HG03432 (cell line): ENCODE data around the gene FBP2.
"Not testable (repeated sequence)": the region's sequence is repeated elsewhere in the genome, so short reads cannot be mapped to it uniquely, and the experiment has no call there.

ENCODE experiments used
- ATAC-seq: cut with Tn5 transposase; IDR thresholded peaks from one replicate; pipeline ENCODE4 v1.9.1; 2021; ENCODE audit warnings: mild to moderate bottlenecking, moderate library complexity; ENCODE audit not compliant: unreplicated experiment

The FBP2 gene

DNA sequence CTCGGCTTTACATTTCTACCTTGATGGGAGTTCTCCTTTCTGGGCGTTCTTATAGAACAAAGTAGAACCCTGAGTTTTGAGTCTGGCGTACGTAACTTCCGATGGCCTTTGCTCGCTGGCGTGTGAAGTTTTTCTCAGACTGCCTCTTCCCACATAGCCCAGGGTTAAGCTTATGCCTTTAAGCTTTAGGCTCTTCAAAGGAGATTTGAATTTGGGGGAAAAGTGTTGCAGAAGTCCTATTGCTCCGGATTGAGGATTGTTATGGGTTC lies 13.7 kb upstream of the FBP2 start:
- no peak for ATAC-seq

GRCh38 chr9:94606646-94607422 lies 13.2 kb upstream of the FBP2 start:
- no peak for ATAC-seq

- ATAC-seq = no peak
Measured at GRCh38 chr9:94603259-94604160, 9.9 kb upstream of the FBP2 start.

DNA sequence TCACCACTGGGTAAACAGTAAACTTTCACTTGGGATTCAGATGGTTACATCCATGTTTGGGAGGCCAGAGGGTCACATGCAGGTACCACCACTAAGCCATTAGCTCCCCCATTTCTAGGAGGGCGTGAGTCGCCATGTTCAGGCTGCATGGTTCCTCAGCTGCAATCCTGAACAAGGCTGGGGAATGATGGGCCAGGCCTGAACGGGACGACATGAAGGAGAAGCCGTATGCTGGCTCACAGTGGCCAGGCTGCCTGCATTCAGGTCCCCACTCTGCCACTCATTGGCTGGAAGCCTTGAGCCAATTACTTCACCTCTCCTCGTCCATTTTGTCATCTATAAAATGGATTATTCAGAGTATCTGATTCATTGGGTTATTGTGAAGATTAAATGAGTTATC lies 9.0 kb upstream of the FBP2 start:
- ATAC-seq = no peak

DNA sequence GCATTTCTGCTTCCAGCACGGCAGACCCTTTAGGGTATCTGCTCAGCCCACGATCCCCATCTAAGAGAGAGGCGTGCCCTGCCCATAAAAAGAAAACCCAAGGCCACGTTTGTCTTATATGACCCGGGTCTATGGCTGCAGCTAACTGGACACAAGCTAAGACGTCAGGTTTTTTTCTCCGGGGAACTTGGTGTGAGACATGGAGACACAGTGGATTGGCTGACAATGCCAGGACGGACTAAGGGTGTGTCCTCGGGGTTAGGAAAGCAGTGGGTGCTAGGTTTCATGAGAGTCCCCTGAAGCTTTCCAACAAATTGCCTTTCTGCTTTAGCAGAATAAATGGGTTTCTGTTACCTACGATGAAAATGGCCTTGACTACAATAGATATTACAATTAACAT lies 7.1 kb upstream of the FBP2 start:
- no peak for ATAC-seq

DNA sequence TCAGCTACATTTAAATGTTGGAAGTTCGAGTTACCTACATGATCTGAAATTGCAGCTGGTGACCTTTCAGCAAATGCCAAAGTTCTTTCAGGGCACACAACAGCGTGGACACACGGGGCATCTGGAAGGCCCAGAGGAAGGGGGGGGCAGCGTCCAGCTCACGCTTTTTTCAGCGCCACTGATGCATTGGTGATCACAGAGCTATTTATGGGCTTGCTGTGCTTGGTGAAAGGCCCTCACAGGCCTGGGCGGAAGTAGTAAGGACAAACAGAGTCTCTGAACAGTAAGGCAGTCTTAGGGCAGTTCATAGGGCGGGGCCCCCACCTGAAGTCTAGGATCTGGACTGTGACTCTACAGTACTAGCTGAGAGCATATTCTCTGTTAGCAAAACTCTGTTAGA lies 6.6 kb upstream of the FBP2 start:
- no peak for ATAC-seq

- ATAC-seq = no peak
Measured at GRCh38 chr9:94599102-94599501, 5.5 kb upstream of the FBP2 start.

DNA sequence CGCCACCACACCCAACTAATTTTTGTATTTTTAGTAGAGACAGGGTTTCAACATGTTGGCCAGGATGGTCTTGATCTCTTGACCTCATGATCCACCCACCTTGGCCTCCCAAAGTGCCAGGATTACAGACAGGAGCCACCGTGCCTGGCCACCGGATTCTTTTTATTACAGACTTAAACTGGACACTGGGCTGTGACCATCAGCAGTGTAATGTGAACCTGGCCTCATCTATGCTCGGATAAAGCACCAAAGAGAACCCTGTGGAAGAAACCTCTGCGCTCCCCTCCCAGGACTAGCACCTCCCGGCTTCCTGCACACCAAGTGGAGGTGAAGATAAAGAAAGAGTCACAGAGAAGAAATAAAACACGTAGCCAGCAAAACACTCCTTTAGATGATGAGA lies 941 bp downstream of the FBP2 start:
- ATAC-seq = not testable (repeated sequence)

- no peak for ATAC-seq
Measured at GRCh38 chr9:94591876-94592275, 1.7 kb downstream of the FBP2 start.

DNA sequence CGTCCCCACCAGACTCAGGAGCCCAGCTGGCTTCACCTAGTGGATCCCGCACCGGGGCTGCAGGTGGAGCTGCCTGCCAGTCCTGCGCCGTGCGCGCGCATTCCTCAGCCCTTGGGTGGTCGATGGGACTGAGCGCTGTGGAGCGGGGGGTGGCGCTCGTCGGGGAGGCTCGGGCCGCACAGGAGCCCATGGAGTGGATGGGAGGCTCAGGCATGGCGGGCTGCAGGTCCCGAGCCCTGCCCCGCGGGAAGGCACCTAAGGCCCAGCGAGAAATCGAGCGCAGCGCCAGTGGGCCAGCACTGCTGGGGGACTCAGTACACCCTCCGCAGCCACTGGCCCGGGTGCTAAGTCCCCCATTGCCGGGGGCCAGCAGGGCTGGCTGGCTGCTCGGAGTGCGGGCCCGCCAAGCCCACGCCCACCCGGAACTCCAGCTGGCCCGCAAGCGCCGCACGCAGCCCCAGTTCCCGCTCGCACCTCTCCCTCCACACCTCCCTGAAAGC lies 2.5 kb downstream of the FBP2 start:
- not testable (repeated sequence) for ATAC-seq

DNA sequence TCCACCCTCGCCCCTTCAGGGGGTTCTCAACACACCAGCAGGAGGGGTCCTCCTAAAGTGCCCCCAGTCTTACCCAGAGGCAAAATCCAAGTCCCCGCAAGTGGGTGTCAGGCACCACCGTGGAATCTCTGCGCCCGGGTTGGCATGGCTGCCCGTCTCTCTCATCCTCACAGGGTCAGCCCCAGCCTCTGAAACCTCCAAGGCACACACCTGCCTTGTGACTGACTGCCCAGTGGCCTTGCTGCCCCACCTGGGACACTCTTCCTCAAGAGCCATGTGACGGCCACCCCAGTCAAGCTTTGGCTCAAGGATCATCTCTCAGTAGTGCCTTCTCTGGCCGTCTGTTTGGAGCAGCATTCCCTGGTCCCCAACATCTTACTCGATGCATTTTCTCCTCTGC lies 4.9 kb downstream of the FBP2 start:
- ATAC-seq = no peak

DNA sequence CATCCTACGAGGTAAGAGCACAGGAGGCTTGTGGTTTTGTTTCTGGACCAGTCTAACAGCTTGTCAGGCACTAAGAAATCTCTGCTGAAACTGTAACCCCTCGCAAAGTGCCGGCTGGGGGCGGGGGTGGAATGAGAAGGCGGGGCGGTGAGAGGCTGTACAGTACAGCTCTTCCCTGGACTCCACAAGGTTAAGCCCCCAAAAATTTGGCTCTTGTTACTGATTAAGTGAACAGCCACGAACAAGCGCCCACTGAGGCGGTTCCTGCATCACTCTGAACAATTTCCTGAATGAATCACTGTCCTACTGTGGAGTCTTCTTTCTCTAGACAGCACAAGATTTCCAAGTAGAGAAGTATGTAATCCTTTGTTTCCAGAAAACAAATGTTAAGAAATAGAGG lies 6.8 kb downstream of the FBP2 start:
- ATAC-seq = no peak

DNA sequence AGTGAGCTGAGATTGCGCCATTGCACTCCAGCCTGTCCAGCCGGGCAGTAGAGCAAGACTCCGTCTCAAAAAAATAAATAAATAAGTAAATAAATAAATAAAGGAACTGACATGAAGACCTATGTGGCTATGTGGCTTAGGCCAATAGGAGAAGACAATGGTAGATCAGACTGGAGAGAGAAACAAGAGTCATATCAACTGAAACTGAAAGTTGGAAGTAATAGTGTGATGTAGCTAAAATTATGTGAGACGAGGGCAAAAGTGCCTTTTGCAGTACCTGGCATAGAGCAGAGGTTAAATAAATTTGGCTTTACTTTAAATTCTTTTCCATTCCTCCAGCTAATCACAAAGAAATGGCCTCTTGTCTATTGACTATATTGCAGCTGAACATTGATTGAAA lies 7.3 kb downstream of the FBP2 start:
- ATAC-seq = no peak

GRCh38 chr9:94584555-94584954 lies 9.1 kb downstream of the FBP2 start:
- ATAC-seq = no peak

- no peak for ATAC-seq
Measured at GRCh38 chr9:94581728-94582127, 11.9 kb downstream of the FBP2 start.

- no peak for ATAC-seq
Measured at GRCh38 chr9:94577571-94577970, 16.1 kb downstream of the FBP2 start.

DNA sequence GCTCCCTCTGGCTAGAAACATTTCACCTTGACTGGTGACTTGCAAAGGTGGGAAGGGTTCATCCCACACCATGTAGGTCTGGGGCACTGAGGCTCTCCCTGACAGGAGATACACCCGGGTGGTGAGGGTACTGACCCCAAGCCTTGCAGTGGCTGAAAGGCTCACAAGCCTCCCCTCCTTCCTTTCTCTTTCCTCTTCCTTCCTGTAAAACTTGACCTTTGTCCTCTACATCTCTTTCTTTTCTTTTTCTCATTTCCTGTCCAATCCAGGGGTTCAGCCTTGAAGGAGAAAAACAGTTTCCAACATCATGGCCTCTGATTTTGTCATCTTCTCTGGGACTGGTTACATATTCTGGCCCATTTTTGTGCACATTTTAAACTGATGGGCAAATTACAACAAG lies 16.6 kb downstream of the FBP2 start:
- ATAC-seq = no peak

DNA sequence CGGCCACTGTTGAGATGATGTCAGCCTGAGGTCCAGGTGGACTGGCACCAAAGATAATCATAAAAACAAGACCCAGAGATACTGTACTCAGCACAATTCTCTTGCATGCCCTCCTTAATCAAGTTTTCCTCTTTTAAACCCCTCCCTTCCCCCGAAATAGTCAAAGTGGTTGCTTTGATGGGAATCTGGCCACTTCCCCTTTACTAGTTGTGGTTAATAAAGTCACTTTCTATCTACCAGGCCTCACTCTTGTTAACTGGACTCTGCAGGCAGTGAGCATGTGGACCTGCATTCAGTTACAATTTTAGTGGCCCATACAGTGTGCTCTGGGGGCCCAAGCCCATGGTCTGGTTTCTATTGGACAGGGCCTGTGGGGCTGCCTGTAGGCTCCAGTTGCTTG lies 17.5 kb downstream of the FBP2 start:
- ATAC-seq = no peak

DNA sequence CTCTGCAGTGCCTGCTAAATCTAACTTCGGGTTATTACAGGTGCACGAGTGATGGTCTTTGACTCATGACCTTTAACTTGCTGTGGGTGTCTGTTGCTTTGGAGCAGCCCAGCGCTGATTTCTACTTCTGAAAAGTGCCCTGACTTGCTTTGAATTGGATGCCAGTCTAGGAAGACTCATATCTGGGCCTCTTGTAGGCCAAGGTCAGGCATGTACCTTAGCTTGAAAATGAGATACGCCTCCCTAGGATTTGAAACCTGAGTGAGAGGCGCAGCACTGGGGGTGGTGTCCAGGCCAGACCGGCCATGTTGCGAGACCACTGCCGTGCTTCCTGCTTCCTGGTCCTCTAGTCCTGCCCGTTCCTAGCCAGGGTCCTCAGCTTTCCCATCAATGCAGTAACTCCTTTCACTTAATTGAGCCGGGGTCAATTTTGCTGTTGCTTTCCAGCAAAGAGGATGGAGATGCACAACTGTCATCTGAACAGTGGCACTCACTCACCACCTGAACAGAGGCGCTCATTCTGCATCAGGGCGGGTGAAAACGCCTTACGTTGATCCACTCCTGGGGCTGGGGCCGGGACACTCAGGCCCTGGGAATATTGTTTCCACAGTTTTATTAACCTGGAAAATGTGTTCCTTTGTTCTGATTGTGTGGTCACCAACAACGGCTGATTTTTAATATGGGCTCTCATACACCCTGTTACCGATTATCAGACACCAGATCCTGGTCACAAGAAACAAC lies 24.5 kb downstream of the FBP2 start:
- ATAC-seq = no peak

DNA sequence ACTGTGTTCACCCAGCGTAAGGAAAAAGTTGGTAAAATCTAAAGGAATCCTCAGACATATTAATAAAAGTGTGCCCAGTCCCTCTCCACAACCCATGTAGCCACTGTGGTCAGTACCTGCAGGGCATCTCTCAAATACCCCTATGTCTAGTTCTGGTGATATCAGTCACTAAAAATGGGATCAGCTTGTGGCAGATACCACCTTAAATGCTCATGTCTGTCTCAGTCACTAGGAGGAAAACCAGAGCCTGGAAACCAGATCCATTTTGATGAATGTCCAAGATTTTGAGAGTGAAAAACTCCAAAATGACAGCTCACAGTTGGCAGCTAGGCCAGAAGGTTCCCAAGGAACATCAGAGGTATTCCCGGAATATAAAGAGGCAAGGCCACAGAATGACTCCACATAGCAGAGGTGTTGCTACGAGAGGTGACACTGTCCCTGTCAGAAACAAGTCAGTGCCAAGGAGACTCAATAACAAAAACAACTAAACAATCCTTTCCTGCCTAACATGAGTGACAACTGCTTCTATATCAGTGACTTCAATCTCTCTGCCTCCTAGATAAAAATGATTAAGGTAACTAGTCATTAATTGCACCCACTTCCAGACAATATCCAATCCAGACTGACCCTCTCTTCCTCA lies 25.3 kb downstream of the FBP2 start:
- no peak for ATAC-seq

- no peak for ATAC-seq
Measured at GRCh38 chr9:94567271-94567670, 26.4 kb downstream of the FBP2 start.
